Ovary (tissue), 9 donors: ENCODE results near the gene EXOC2. TPM values are rescaled to one million over a fixed set of nuclear protein-coding genes. Genes with fewer than 3 reads are reported as not detected.

Source experiments
- DNase-seq, 5 donors: peaks; one replicate each; pipeline ENCODE4 v3.0.0-alpha.2; 2019 to 2020
- H3K27ac ChIP-seq, 2 donors: fragments of 200-600 bp; one replicate each; pipeline versions ENCODE4 v1.5.1 to v1.8.0; 2019 to 2022
- H3K27me3 ChIP-seq: fragments of 200-600 bp; one replicate; pipeline ENCODE4 v1.8.0; 2022
- H3K36me3 ChIP-seq: fragments of 200-600 bp; sonication (generic); one replicate; pipeline ENCODE4 v1.5.1; 2019
- H3K4me1 ChIP-seq: one replicate; pipeline ENCODE4 v1.8.1; 2013; ENCODE audit warnings: mild to moderate bottlenecking, moderate library complexity; ENCODE audit not compliant: insufficient read depth
- H3K4me3 ChIP-seq: fragments of 200-600 bp; sonication (generic); one replicate; pipeline ENCODE4 v1.5.1; 2017
- H3K9me3 ChIP-seq, 2 donors: fragments of 200-600 bp in 1 of 2; sonication (generic) in 1 of 2; one replicate each; pipeline versions ENCODE4 v1.5.1 to v1.8.1; 2013 to 2019; ENCODE audit warnings: mild to moderate bottlenecking in 1 of 2, moderate library complexity in 1 of 2
- CTCF ChIP-seq, 3 donors: fragments of 450-650 bp in 2 of 3; fragments of 200-600 bp in 1 of 3; IDR thresholded peaks; one replicate each; pipeline versions ENCODE4 v1.5.1 to v1.8.0; 2016 to 2022; ENCODE audit warnings: antibody characterized with exemption in 3 of 3, mild to moderate bottlenecking in 1 of 3
- EP300 ChIP-seq: sonication (generic); formaldehyde crosslinking; IDR thresholded peaks from one replicate; pipeline ENCODE4 v1.6.1; 2017; ENCODE audit warnings: antibody characterized with exemption
- POLR2A ChIP-seq: fragments of 450-650 bp; IDR thresholded peaks from one replicate; pipeline ENCODE4 v1.6.1; 2017; ENCODE audit warnings: antibody characterized with exemption, mild to moderate bottlenecking, moderate library complexity
- WGBS, 3 donors: extraction: QIAGEN DNeasy Blood & Tissue Kit in 1 of 3; methylation state at CpG; one replicate each; pipeline versions ENCODE4 v1.1.5 to v1.1.7; 2013 to 2017; 5-methylcytosine and 5-hydroxymethylcytosine counted together
- intact Hi-C, 4 donors: fragments of 100-400 bp; cut with DNase I; formaldehyde crosslinking; loops; one replicate each; pipeline versions ENCODE4 v1.11.0 to v1.15.1; 2022 to 2023
- polyA plus RNA-seq, 2 donors: library from polyadenylated mRNA; stranded (reverse); fragments of 200-250 nt in 1 of 2; fragments of 350-450 nt in 1 of 2; fragmentation: Illumina TruSeq in 1 of 2; extraction: RNeasy Lipid Tissue Mini Kit (QIAGEN cat#74804) in 1 of 2; gene quantifications; one replicate each; pipeline ENCODE4 v1.2.3, GENCODE V29; 2013 to 2014
- total RNA-seq, 7 donors: library from RNA; depleted of rRNA in 2 of 7; stranded (reverse); fragments of >200 nt in 2 of 7; fragmentation: NEBNext Ultra II Directional in 3 of 7; extraction: Animal tissue kit (Norgen Biotek cat#: 25700) in 3 of 7; gene quantifications; one replicate each; pipeline versions ENCODE4 v1.1.0 to v1.2.4, GENCODE V29; 2016 to 2023
- donor health status: DM: no; HTN: no; CAD: no; lungs with moderate emphysema.
- donor health status: DM: no; HTN: no; CAD: no.
- donor health status: Bipolar disorder and iron deficiency.
- donor health status: DM: yes; HTN: yes; CAD: no.
- donor health status: DM: no; HTN: no; CAD: no.
- donor health status: DM: yes; HTN: yes; CAD: no.

Gene EXOC2
- total and polyA plus RNA-seq, 9 donors, result 7.5 to 17.3 (median 14.2) TPM

- TF ChIP-seq POLR2A (no peak), EP300 (no peak), CTCF (IDR thresholded peaks at IDR 0.05) (no peak)
- Histone ChIP-seq H3K36me3 (no peaks in the 10 kb centered on the region), H3K4me3 (no peak overlapping the region), H3K9me3 (no peaks in the 10 kb centered on the region), H3K27me3 (no peaks in the 10 kb centered on the region), H3K4me1 (no peaks in the 10 kb centered on the region), H3K27ac (no peak overlapping the region)
- no peak for DNase-seq
- 76 to 97% (median 96%) methylated on average over 3 of the region's 3 CpGs for WGBS, 3 donors
- intact Hi-C loops, result no loop called here
These were observed 184.3 kb downstream of the EXOC2 start for GRCh38 chr6:508614-509013.

- H3K36me3 ChIP-seq, result no peaks in the 10 kb centered on the region
- H3K9me3 ChIP-seq, result no peaks in the 10 kb centered on the region
- H3K4me1 ChIP-seq, result no peaks in the 10 kb centered on the region
- 83 to 91% (median 91%) methylated on average over 9 of the region's 9 CpGs for WGBS, 3 donors
- TF ChIP-seq EP300, result no peak
- no peak for TF ChIP-seq POLR2A
- TF ChIP-seq CTCF (IDR thresholded peaks at IDR 0.05), result no peak
- intact Hi-C loops, result no loop called here
- DNase-seq, result no peak
- no peak overlapping the region for H3K27ac ChIP-seq
- H3K4me3 ChIP-seq, result no peak overlapping the region
- no peaks in the 10 kb centered on the region for H3K27me3 ChIP-seq
These were observed 184.9 kb downstream of the EXOC2 start for GRCh38 chr6:508006-508405.

GRCh38 chr6:506920-507622 is 185.9 kb downstream of the EXOC2 start:
- no peak for DNase-seq
- 53 to 64% (median 56%) methylated on average over 1 of the region's 1 CpG for WGBS, 3 donors
- intact Hi-C loops, result no loop called here

GRCh38 chr6:506508-506907 is 186.4 kb downstream of the EXOC2 start:
- WGBS, 3 donors, result 62 to 76% (median 71%) methylated on average over 4 of the region's 4 CpGs
- DNase-seq, result no peak

More at GRCh38 chr6:506920-507622, 185.9 kb downstream of the EXOC2 start:
- Histone ChIP-seq H3K27ac (no peak overlapping the region), H3K36me3 (no peaks in the 10 kb centered on the region), H3K4me3 (no peak overlapping the region), H3K27me3 (no peaks in the 10 kb centered on the region), H3K4me1 (no peaks in the 10 kb centered on the region), H3K9me3 (no peaks in the 10 kb centered on the region)
- TF ChIP-seq POLR2A, result no peak
- no peak for TF ChIP-seq CTCF (IDR thresholded peaks at IDR 0.05)
- TF ChIP-seq EP300, result no peak

More at GRCh38 chr6:506508-506907, 186.4 kb downstream of the EXOC2 start:
- no peak for TF ChIP-seq EP300
- no peak for TF ChIP-seq CTCF (IDR thresholded peaks at IDR 0.05)
- no peak for TF ChIP-seq POLR2A
- intact Hi-C loops, result no loop called here
- Histone ChIP-seq H3K9me3 (no peaks in the 10 kb centered on the region), H3K4me3 (no peak overlapping the region), H3K27ac (no peak overlapping the region), H3K27me3 (no peaks in the 10 kb centered on the region), H3K36me3 (no peaks in the 10 kb centered on the region), H3K4me1 (no peaks in the 10 kb centered on the region)
